K562 (cell line): ENCODE data around the gene VIPR1.

Experiments
- BRF2 ChIP-seq: IDR thresholded peaks from 3 replicates; pipeline ENCODE4 v1.6.1; 2011; ENCODE audit warnings: borderline replicate concordance, mild to moderate bottlenecking; ENCODE audit not compliant: insufficient read length, insufficient read depth
- CBFA2T2 ChIP-seq: fragments of 450-650 bp; conservative IDR thresholded peaks from 2 replicates; pipeline ENCODE4 v1.6.1; 2017; ENCODE audit warnings: mild to moderate bottlenecking
- KLF1 ChIP-seq: fragments of 450-650 bp; IDR thresholded peaks from 2 replicates; pipeline ENCODE4 v1.6.1; 2016; ENCODE audit warnings: missing genetic modification characterization, missing compliant biosample characterization
- NFIC ChIP-seq: fragments of 450-650 bp; IDR thresholded peaks from 2 replicates; pipeline ENCODE4 v1.6.1; 2017; ENCODE audit warnings: mild to moderate bottlenecking, inconsistent platforms
- POLR2A ChIP-seq: fragments of 450-650 bp; conservative IDR thresholded peaks from 2 replicates; pipeline ENCODE4 v1.6.1; 2016

DNA sequence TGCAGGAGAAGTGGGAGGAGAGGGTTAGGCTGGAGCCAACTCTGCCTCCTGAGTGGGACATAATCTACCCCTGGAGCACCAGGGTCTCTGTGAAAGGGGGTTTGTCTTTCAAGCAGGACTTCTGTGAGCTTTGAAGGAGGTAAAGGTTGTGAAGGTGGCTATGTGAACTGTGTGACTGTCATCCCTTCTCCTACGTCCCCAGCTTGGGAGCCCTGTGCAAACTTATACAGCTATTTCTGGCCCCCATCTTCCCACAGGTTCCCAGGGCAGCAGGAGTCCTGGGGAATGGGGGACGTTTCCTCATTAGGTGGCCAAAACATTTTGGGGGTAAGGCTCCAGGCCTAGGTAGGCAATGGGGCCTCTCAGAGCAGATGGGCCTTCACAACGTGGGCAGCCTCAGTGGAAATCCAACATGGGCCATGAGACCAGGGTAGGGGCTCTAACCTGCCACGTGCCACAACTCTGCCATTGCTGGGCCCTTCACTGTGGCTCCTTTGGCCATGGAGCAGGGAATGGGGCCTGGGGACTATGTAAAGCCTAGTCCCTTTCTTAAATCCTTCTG, 3.5 kb downstream of the VIPR1 start:
- TF ChIP-seq BRF2 (no peak), CBFA2T2 (no peak), KLF1 (no peak), NFIC (no peak), POLR2A (no peak)
